ENCODE measurements around the gene NRXN2.

The NRXN2 gene

GRCh38 chr11:64747961-64748665 is 25.1 kb upstream of the NRXN2 start:
- TF ChIP-seq CTCF (IDR thresholded peaks at IDR 0.05; ENCODE audit: low read depth, low read length): no peak
- no peak for TF ChIP-seq MYC (IDR thresholded peaks at IDR 0.05; ENCODE audit: low read depth, low read length)
- no peak for TF ChIP-seq POLR2A (IDR thresholded peaks at IDR 0.05; ENCODE audit: extremely low read depth, insufficient read length)
- TF ChIP-seq, protein P1, sequence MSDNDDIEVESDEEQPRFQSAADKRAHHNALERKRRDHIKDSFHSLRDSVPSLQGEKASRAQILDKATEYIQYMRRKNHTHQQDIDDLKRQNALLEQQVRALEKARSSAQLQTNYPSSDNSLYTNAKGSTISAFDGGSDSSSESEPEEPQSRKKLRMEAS (IDR thresholded peaks at IDR 0.05; ENCODE audit: low read depth, low read length): no peak
- DNase-seq (ENCODE audit: low read depth): no peak
- no peak overlapping the region for H3K4me3 ChIP-seq (ENCODE audit: low read depth, low read length)

- DNase-seq (ENCODE audit: low read depth): peak; percentile 29
- H3K4me3 ChIP-seq (ENCODE audit: low read depth, low read length): no peak overlapping the region
- TF ChIP-seq CTCF (IDR thresholded peaks at IDR 0.05; ENCODE audit: low read depth, low read length) (no peak), MYC (IDR thresholded peaks at IDR 0.05; ENCODE audit: low read depth, low read length) (no peak), POLR2A (IDR thresholded peaks at IDR 0.05; ENCODE audit: extremely low read depth, insufficient read length) (no peak)
- TF ChIP-seq, protein P1 (IDR thresholded peaks at IDR 0.05; ENCODE audit: low read depth, low read length): no peak
These were observed 23.5 kb upstream of the NRXN2 start for GRCh38 chr11:64746486-64746885.

- TF ChIP-seq MYC (IDR thresholded peaks at IDR 0.05; ENCODE audit: low read depth, low read length) (peak; percentile 40; the same call in 1 of the 2 replicates), POLR2A (IDR thresholded peaks at IDR 0.05; ENCODE audit: extremely low read depth, insufficient read length) (no peak)
- peak; percentile 93 for DNase-seq (ENCODE audit: low read depth)
- H3K4me3 ChIP-seq (ENCODE audit: low read depth, low read length): peak overlapping the region; percentile 61
These were observed 22.7 kb upstream of the NRXN2 start for GRCh38 chr11:64745521-64746328.

DNA sequence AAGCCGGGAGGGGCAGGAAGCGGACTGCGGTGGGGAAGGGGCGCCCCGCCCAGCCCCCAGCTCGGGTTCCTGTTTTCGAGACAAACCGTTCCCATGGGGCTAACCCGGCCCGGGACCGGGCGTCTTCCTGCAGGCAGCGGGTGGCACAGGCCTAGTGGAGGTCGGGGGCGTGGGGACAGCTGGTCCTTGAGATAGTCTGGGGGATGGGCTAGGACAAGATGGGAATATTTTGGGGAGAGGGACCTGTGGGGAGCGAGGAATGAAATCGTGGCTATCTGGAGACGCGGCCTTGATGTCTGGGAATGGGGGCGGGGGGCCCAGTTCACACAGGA is 22.2 kb upstream of the NRXN2 start:
- H3K4me3 ChIP-seq (ENCODE audit: low read depth, low read length): peak overlapping the region; percentile 61
- no peak for TF ChIP-seq POLR2A (IDR thresholded peaks at IDR 0.05; ENCODE audit: extremely low read depth, insufficient read length)
- TF ChIP-seq CTCF (IDR thresholded peaks at IDR 0.05; ENCODE audit: low read depth, low read length): no peak
- 0 out of 2 replicates have a peak, but pooled peaks have one; percentile 47 for TF ChIP-seq MYC (IDR thresholded peaks at IDR 0.05; ENCODE audit: low read depth, low read length)
- TF ChIP-seq, protein P1 (IDR thresholded peaks at IDR 0.05; ENCODE audit: low read depth, low read length): peak; percentile 37; the same call in 1 of the 2 replicates
- DNase-seq (ENCODE audit: low read depth): peak; percentile 99

GRCh38 chr11:64744544-64745188 is 21.7 kb upstream of the NRXN2 start:
- TF ChIP-seq, protein P1 (IDR thresholded peaks at IDR 0.05; ENCODE audit: low read depth, low read length): no peak
- TF ChIP-seq POLR2A (IDR thresholded peaks at IDR 0.05; ENCODE audit: extremely low read depth, insufficient read length): peak; percentile 24
- DNase-seq (ENCODE audit: low read depth): peak; percentile 73
- H3K4me3 ChIP-seq (ENCODE audit: low read depth, low read length): peak overlapping the region; percentile 91

GRCh38 chr11:64743591-64744543 is 20.9 kb upstream of the NRXN2 start, which contains the start of gene RASGRP2:
Gene RASGRP2 (minus strand): TSS chr11:64744142. CDS start chr11:64742866, 1,276 bp downstream.
- peak within 1 kb of the TSS; percentile 91 for H3K4me3 ChIP-seq (ENCODE audit: low read depth, low read length)
- peak; percentile 58 for TF ChIP-seq POLR2A (IDR thresholded peaks at IDR 0.05; ENCODE audit: extremely low read depth, insufficient read length)
- TF ChIP-seq CTCF (IDR thresholded peaks at IDR 0.05; ENCODE audit: low read depth, low read length): peak; percentile 78
- peak; percentile 51; the same call in 1 of the 2 replicates for TF ChIP-seq MYC (IDR thresholded peaks at IDR 0.05; ENCODE audit: low read depth, low read length)
- TF ChIP-seq, protein P1 (IDR thresholded peaks at IDR 0.05; ENCODE audit: low read depth, low read length): peak; percentile 95
- peak; percentile 94 for DNase-seq (ENCODE audit: low read depth)
